ENCODE results near the gene KIF1A. TPM values are rescaled to one million over a fixed set of nuclear protein-coding genes. Genes with fewer than 3 reads are reported as not detected.
"Not testable (repeated sequence)": the region's sequence is repeated elsewhere in the genome, so short reads cannot be mapped to it uniquely, and the experiment has no call there.

The KIF1A gene
- total RNA-seq, 2 experiments from 2014 or later, result 9.0 to 10.2 TPM

GRCh38 chr2:240678043-240678442 is 142.0 kb downstream of the KIF1A start:
- ATAC-seq; H3K27me3 Mint-ChIP-seq; intact Hi-C loops (cut with micrococcal nuclease); DNase-seq; H3K9me3 Mint-ChIP-seq; CTCF ChIA-PET; POLR2A ChIA-PET; H3K4me1 Mint-ChIP-seq (ENCODE audit: low read depth); H3K27ac Mint-ChIP-seq; H3K4me3 Mint-ChIP-seq; H3K36me3 Mint-ChIP-seq (ENCODE audit: low read depth): not testable (repeated sequence)

- H3K4me3 Mint-ChIP-seq; H3K9me3 Mint-ChIP-seq; POLR2A ChIA-PET; CTCF ChIA-PET; ATAC-seq; H3K4me1 Mint-ChIP-seq (ENCODE audit: low read depth); H3K27ac Mint-ChIP-seq; H3K36me3 Mint-ChIP-seq (ENCODE audit: low read depth); DNase-seq; intact Hi-C loops (cut with micrococcal nuclease): not testable (repeated sequence)
- peaks cover 15% of the 10 kb centered on the region for H3K27me3 Mint-ChIP-seq
These were observed 144.7 kb downstream of the KIF1A start for GRCh38 chr2:240675345-240675744.

GRCh38 chr2:240674461-240675184 is 145.4 kb downstream of the KIF1A start:
- H3K9me3 Mint-ChIP-seq, CTCF ChIA-PET: not testable (repeated sequence)

DNA sequence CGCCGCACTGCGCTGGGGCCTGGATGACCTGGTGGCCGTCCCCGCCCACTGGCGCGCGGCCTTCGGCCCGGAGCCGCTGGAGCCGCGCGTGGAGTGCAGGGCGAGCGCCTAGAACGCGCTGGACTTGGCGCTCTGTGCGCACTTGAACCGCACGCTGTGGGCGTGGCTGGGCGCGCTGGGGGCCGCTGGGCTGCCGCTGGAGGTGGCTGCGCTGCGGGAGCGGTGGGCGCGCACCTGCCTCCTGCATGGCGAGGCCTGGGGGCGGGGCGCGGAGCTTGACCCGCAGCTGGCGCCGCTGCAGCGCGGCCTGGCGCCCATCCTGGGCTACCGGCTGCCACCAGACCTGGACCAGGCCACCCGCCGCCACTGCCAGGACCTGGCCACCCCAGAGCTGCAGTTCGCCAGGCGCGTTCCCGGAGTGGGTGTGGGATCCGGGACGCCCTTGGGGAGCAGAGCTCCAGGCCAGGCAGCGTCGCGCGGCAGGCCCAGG is 147.3 kb downstream of the KIF1A start:
- H3K27ac Mint-ChIP-seq, result no peak overlapping the region
- CTCF ChIA-PET, result no interaction called here
- no peak for ATAC-seq
- intact Hi-C loops (cut with micrococcal nuclease), result no loop called here
- no peaks in the 10 kb centered on the region for H3K36me3 Mint-ChIP-seq (ENCODE audit: low read depth)
- no peak for DNase-seq
- no peak overlapping the region for H3K4me3 Mint-ChIP-seq
- H3K9me3 Mint-ChIP-seq, result no peaks in the 10 kb centered on the region
- no peaks in the 10 kb centered on the region for H3K4me1 Mint-ChIP-seq (ENCODE audit: low read depth)
- POLR2A ChIA-PET, result no interaction called here
- peaks cover 17% of the 10 kb centered on the region for H3K27me3 Mint-ChIP-seq
- no peak for TF ChIP-seq CTCF (IDR thresholded peaks at IDR 0.05)

More at GRCh38 chr2:240674461-240675184, 145.4 kb downstream of the KIF1A start:
- DNase-seq; H3K36me3 Mint-ChIP-seq (ENCODE audit: low read depth); intact Hi-C loops (cut with micrococcal nuclease); POLR2A ChIA-PET; H3K27ac Mint-ChIP-seq; H3K4me3 Mint-ChIP-seq; ATAC-seq; H3K4me1 Mint-ChIP-seq (ENCODE audit: low read depth): not testable (repeated sequence)
- peaks cover 15% of the 10 kb centered on the region for H3K27me3 Mint-ChIP-seq

- Mint-ChIP-seq H3K27ac (no peak overlapping the region), H3K4me1 (ENCODE audit: low read depth) (no peaks in the 10 kb centered on the region), H3K4me3 (no peak overlapping the region), H3K9me3 (no peaks in the 10 kb centered on the region), H3K27me3 (peaks cover 17% of the 10 kb centered on the region), H3K36me3 (ENCODE audit: low read depth) (no peaks in the 10 kb centered on the region)
- intact Hi-C loops (cut with micrococcal nuclease), result no loop called here
- no peak for ATAC-seq
- POLR2A ChIA-PET, result no interaction called here
- no peak for TF ChIP-seq CTCF (IDR thresholded peaks at IDR 0.05)
- CTCF ChIA-PET, result no interaction called here
- no peak for DNase-seq
These were observed 147.8 kb downstream of the KIF1A start for GRCh38 chr2:240672076-240672700.

DNA sequence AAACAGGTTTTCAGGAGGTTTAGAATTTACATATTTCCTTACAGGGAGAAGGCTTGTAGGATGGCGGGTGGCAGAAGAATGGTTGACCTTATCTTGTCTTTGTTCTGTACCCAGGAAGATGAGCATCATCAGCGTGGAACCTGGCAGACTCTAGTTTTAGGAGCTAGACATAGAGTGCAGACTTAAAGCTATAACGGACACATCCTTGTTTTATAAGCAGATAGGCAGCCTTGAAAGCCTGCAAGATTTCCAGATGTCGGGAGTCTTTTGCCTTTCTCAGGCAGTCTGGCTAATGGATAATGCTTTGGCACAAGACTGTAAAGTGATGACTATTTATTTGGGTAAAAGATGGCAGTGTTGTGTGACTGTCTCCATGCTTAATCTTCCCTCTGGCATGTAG is 149.1 kb downstream of the KIF1A start:
- no peak for TF ChIP-seq CTCF (IDR thresholded peaks at IDR 0.05)
- H3K9me3 Mint-ChIP-seq, result no peaks in the 10 kb centered on the region
- DNase-seq (no peak), ATAC-seq (no peak)
- no peak overlapping the region for H3K4me3 Mint-ChIP-seq
- ChIA-PET CTCF (interaction anchor here (1.5 kb wide), 1 partner anchor 75 kb away, joined by 3 read pairs; no protein-coding TSS in a partner anchor), POLR2A (no interaction called here)
- no peak overlapping the region for H3K27ac Mint-ChIP-seq
- no peaks in the 10 kb centered on the region for H3K4me1 Mint-ChIP-seq (ENCODE audit: low read depth)
- H3K36me3 Mint-ChIP-seq (ENCODE audit: low read depth), result no peaks in the 10 kb centered on the region
- peaks cover 21% of the 10 kb centered on the region for H3K27me3 Mint-ChIP-seq
- intact Hi-C loops (cut with micrococcal nuclease), result no loop called here
